Progenitor cell of endocrine pancreas (in vitro differentiated cells): Measurements from ENCODE around the gene FURIN. TPM values are rescaled to one million over a fixed set of nuclear protein-coding genes. Genes with fewer than 3 reads are reported as not detected.

Experiments used
- DNase-seq: peaks from one replicate; pipeline ENCODE4 v3.0.0; 2021; ENCODE audit warnings: low spot score; ENCODE audit not compliant: unreplicated experiment
- H3K27ac Mint-ChIP-seq: 2 replicates; pipeline ENCODE4 v1.8.0; 2021; ENCODE audit warnings: mild to moderate bottlenecking, moderate library complexity, mixed read lengths
- H3K27me3 Mint-ChIP-seq: 2 replicates; pipeline ENCODE4 v1.8.0; 2021; ENCODE audit warnings: mixed read lengths
- H3K36me3 Mint-ChIP-seq: 2 replicates; pipeline ENCODE4 v1.8.0; 2022; ENCODE audit warnings: mixed read lengths; ENCODE audit not compliant: insufficient read depth
- H3K4me1 Mint-ChIP-seq: 2 replicates; pipeline ENCODE4 v1.8.0; 2021; ENCODE audit warnings: low read depth, mixed read lengths
- H3K4me3 Mint-ChIP-seq: 2 replicates; pipeline ENCODE4 v1.8.0; 2021; ENCODE audit warnings: low read depth, mild to moderate bottlenecking, moderate library complexity, mixed read lengths
- H3K9me3 Mint-ChIP-seq: 2 replicates; pipeline ENCODE4 v1.8.0; 2021; ENCODE audit warnings: low read depth, mixed read lengths
- CTCF ChIP-seq: fragments of 200-600 bp; sonication (generic); IDR thresholded peaks from one replicate; pipeline ENCODE4 v1.5.0; 2021; ENCODE audit warnings: antibody characterized with exemption, mild to moderate bottlenecking; ENCODE audit not compliant: unreplicated experiment
- total RNA-seq: library from RNA; stranded (reverse); gene quantifications from 2 replicates; pipeline ENCODE4 v1.2.1, GENCODE V29; 2021

FURIN gene
- total RNA-seq, 1 donor from 2014 or later: 64.8 TPM

DNA sequence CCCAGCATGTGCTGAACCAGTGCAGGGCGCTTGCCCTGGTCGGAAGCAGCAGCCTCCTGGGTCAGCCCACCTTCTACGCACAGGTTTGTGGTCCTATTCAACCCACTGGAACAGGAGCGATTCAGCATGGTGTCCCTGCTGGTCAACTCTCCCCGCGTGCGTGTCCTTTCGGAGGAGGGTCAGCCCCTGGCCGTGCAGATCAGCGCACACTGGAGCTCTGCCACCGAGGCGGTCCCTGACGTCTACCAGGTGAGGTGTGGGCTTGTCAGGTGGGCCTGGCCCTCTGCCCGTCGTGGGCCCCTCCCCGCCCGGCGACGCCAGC lies 42.9 kb downstream of the FURIN start:
- DNase-seq: no peak
- peaks cover 15% of the 10 kb centered on the region for H3K36me3 Mint-ChIP-seq

DNA sequence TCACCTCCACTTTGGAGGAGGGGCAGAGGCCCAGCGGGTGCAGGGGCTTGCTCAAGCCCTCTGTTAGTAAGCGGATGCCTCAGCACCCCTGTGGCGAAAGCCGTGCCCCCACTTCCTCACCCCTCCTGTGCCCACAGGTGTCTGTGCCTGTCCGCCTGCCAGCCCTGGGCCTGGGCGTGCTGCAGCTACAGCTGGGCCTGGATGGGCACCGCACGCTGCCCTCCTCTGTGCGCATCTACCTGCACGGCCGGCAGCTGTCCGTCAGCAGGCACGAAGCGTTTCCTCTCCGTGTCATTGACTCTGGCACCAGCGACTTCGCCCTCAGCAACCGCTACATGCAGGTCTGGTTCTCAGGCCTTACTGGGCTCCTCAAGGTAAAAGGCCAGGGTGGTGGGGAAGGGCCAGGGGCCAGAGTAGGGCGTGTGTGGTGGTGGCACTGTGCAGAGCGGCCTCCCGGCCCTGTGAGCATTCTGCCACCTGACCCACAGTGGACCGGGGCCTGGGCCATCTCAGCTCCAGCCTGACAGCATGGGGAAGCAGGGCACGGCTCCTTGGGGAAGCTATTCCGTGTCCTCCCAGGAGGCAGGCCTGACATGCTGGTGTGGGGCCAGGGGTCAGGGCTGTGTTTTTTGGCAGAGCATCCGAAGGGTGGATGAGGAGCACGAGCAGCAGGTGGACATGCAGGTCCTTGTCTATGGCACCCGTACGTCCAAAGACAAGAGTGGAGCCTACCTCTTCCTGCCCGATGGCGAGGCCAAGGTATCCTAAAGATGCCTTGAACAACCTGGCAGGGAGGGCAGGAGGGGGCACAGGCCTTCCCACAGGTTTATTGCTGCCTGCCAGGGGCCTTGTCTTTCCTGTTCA lies 43.8 kb downstream of the FURIN start:
- Mint-ChIP-seq H3K4me1 (no peaks in the 10 kb centered on the region), H3K36me3 (peaks cover 17% of the 10 kb centered on the region), H3K27me3 (no peaks in the 10 kb centered on the region), H3K4me3 (no peak overlapping the region), H3K27ac (no peak overlapping the region), H3K9me3 (no peaks in the 10 kb centered on the region)
- no peak for DNase-seq
- TF ChIP-seq CTCF: no peak

More for the DNA sequence above, 42.9 kb downstream of the FURIN start:
- Mint-ChIP-seq H3K4me3 (no peak overlapping the region), H3K27ac (no peak overlapping the region), H3K27me3 (no peaks in the 10 kb centered on the region), H3K9me3 (no peaks in the 10 kb centered on the region), H3K4me1 (no peaks in the 10 kb centered on the region)
- no peak for TF ChIP-seq CTCF

DNA sequence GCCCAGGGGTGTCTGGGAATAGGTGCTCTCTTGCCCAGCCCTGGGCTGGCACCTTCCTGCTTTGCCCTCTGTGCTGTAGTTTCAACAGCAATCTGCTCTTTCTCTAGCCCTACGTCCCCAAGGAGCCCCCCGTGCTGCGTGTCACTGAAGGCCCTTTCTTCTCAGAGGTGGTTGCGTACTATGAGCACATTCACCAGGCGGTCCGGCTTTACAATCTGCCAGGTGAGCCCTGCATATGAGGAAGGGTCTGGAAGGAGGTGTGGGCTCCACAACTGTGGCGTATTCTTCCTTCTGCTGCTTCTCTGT lies 44.3 kb downstream of the FURIN start:
- DNase-seq: no peak
- Mint-ChIP-seq H3K9me3 (no peaks in the 10 kb centered on the region), H3K27ac (no peak overlapping the region), H3K27me3 (no peaks in the 10 kb centered on the region), H3K36me3 (peaks cover 16% of the 10 kb centered on the region), H3K4me3 (no peak overlapping the region), H3K4me1 (no peaks in the 10 kb centered on the region)
- no peak for TF ChIP-seq CTCF

- Mint-ChIP-seq H3K27ac (no peak overlapping the region), H3K4me1 (no peaks in the 10 kb centered on the region), H3K36me3 (peaks cover 17% of the 10 kb centered on the region), H3K27me3 (no peaks in the 10 kb centered on the region), H3K4me3 (no peak overlapping the region), H3K9me3 (no peaks in the 10 kb centered on the region)
- DNase-seq: no peak
- no peak for TF ChIP-seq CTCF
Observed at GRCh38 chr15:90913398-90913944, 45.1 kb downstream of the FURIN start.

GRCh38 chr15:90914305-90915080 lies 46.1 kb downstream of the FURIN start:
- TF ChIP-seq CTCF: no peak
- H3K27ac Mint-ChIP-seq: no peak overlapping the region

More at GRCh38 chr15:90914305-90915080, 46.1 kb downstream of the FURIN start:
- no peak for DNase-seq
- no peaks in the 10 kb centered on the region for H3K9me3 Mint-ChIP-seq
- peaks cover 19% of the 10 kb centered on the region for H3K36me3 Mint-ChIP-seq
- H3K27me3 Mint-ChIP-seq: no peaks in the 10 kb centered on the region
- H3K4me1 Mint-ChIP-seq: no peaks in the 10 kb centered on the region
- no peak overlapping the region for H3K4me3 Mint-ChIP-seq
